DLD1 (cell line): ENCODE data around the gene PES1.
"Not testable (repeated sequence)": the region's sequence is repeated elsewhere in the genome, so short reads cannot be mapped to it uniquely, and the experiment has no call there.

Experiments
- in situ Hi-C: cut with HindIII; loops from 2 replicates; pipeline ENCODE4 v1.10.0; 2017; ENCODE audit warnings: low sequenced_read_pairs

Gene PES1

GRCh38 chr22:30578481-30578880 is 13.2 kb downstream of the PES1 start:
- in situ Hi-C loops, result no loop called here

- in situ Hi-C loops, result no loop called here
Observed at GRCh38 chr22:30575859-30576258, 15.9 kb downstream of the PES1 start.

GRCh38 chr22:30574997-30575671 is 16.6 kb downstream of the PES1 start:
- in situ Hi-C loops, result no loop called here

- in situ Hi-C loops, result no loop called here
Observed at GRCh38 chr22:30574095-30574981, 17.4 kb downstream of the PES1 start, which contains the start of gene GAL3ST1. GAL3ST1 (minus strand) TSS chr22:30574665; CDS start chr22:30557392, 17,273 bp downstream.

GRCh38 chr22:30573594-30574094 is 18.1 kb downstream of the PES1 start:
- in situ Hi-C loops, result no loop called here

- in situ Hi-C loops, result no loop called here
Observed at GRCh38 chr22:30572840-30573593, 18.7 kb downstream of the PES1 start.

GRCh38 chr22:30572210-30572609 is 19.5 kb downstream of the PES1 start:
- in situ Hi-C loops, result no loop called here

- in situ Hi-C loops, result no loop called here
Observed at GRCh38 chr22:30569674-30570202, 22.0 kb downstream of the PES1 start.

GRCh38 chr22:30568137-30568805 is 23.4 kb downstream of the PES1 start:
- in situ Hi-C loops, result no loop called here

- in situ Hi-C loops, result not testable (repeated sequence)
Observed at GRCh38 chr22:30567277-30567676, 24.4 kb downstream of the PES1 start.

- in situ Hi-C loops, result no loop called here
Observed at GRCh38 chr22:30566125-30566524, 25.6 kb downstream of the PES1 start.

GRCh38 chr22:30565341-30565740 is 26.4 kb downstream of the PES1 start:
- in situ Hi-C loops, result no loop called here

- in situ Hi-C loops, result no loop called here
Observed at GRCh38 chr22:30564761-30565119, 27.0 kb downstream of the PES1 start.

- in situ Hi-C loops, result no loop called here
Observed at GRCh38 chr22:30564045-30564760, 27.5 kb downstream of the PES1 start.

GRCh38 chr22:30562366-30562765 is 29.3 kb downstream of the PES1 start:
- in situ Hi-C loops, result no loop called here

GRCh38 chr22:30561402-30562189 is 30.1 kb downstream of the PES1 start:
- in situ Hi-C loops, result no loop called here

GRCh38 chr22:30560643-30561202 is 31.0 kb downstream of the PES1 start:
- in situ Hi-C loops, result not testable (repeated sequence)

GRCh38 chr22:30559889-30560288 is 31.8 kb downstream of the PES1 start:
- in situ Hi-C loops, result no loop called here

- in situ Hi-C loops, result no loop called here
Observed at GRCh38 chr22:30557243-30557642, 34.5 kb downstream of the PES1 start.
